Measurements from ENCODE around the gene TACC2.
"Not testable (repeated sequence)": the region's sequence is repeated elsewhere in the genome, so short reads cannot be mapped to it uniquely, and the experiment has no call there.

Gene TACC2

DNA sequence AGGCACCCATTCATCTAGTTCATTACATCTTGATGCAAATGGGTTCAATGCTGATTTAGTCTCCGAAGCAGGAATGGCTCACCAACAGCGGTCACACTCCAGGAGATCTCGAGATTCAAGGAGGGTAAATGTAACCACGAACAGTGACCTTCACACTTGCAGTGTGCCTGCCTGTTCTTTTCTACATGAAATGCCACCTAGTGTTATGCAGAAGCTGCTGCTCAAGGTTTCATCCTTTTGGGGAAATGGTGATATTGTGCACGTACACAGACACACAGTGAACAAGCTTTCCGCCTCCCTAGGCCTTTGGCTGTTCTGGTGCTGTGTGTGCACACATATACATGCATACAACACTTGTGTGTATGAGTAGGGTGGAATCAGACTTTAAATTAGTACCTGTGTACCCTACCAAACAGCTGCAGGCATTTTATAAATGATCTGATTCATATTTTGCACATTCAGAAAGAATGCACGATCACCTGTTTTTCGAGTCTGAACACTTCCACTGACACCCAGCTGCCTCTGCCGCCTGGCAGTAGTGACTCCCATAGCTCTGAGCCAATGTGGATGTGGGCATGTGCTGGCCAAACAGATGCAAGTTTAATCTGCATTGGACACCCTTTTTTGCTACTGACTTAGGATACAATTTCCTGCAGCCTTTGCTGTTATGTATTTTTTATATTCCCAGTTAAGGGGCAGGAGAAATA is 100.5 kb downstream of the TACC2 start:
- no peaks in the 10 kb centered on the region for H3K9me3 ChIP-seq (ENCODE audit: insufficient read depth, low read length)

DNA sequence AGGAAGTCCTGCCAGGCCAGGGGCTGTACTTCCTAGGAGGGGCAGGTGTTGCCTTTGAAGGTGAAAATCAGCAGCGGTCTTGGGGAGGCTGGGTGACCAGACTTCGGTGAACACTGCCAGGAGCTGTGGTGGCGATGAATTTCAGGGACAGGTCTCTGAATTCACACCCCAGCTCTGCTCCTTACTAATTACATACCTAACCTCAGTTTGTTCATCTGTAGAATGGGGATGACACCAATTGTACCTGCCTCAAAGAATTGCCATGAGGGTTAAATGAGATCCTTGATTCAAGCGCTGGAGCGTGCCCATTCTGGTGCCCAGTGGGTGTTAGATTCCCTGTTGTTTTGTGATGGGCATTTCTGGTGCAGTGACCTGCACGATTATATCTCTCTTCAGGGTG is 102.8 kb downstream of the TACC2 start:
- H4K20me1 ChIP-seq (ENCODE audit: low read depth, low read length) = no peaks in the 10 kb centered on the region
- no peak overlapping the region for H3K9ac ChIP-seq (ENCODE audit: low read length)
- no peak overlapping the region for H3K4me2 ChIP-seq (ENCODE audit: low read depth, low read length, poor library complexity, severe bottlenecking)
- no peaks in the 10 kb centered on the region for H3K9me2 ChIP-seq (replicated peaks; ENCODE audit: insufficient read depth, low read length)
- no peaks in the 10 kb centered on the region for H3K36me3 ChIP-seq (ENCODE audit: low read length)
- no peaks in the 10 kb centered on the region for H3K9me3 ChIP-seq (ENCODE audit: insufficient read depth, low read length)
- TF ChIP-seq EZH2phosphoT487 (conservative IDR thresholded peaks at IDR 0.05; ENCODE audit: low read length) = no peak
- TF ChIP-seq, protein P1, sequence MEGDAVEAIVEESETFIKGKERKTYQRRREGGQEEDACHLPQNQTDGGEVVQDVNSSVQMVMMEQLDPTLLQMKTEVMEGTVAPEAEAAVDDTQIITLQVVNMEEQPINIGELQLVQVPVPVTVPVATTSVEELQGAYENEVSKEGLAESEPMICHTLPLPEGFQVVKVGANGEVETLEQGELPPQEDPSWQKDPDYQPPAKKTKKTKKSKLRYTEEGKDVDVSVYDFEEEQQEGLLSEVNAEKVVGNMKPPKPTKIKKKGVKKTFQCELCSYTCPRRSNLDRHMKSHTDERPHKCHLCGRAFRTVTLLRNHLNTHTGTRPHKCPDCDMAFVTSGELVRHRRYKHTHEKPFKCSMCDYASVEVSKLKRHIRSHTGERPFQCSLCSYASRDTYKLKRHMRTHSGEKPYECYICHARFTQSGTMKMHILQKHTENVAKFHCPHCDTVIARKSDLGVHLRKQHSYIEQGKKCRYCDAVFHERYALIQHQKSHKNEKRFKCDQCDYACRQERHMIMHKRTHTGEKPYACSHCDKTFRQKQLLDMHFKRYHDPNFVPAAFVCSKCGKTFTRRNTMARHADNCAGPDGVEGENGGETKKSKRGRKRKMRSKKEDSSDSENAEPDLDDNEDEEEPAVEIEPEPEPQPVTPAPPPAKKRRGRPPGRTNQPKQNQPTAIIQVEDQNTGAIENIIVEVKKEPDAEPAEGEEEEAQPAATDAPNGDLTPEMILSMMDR (IDR thresholded peaks at IDR 0.05; ENCODE audit: insufficient read depth, low read length, poor library complexity, severe bottlenecking) = no peak
- H2AFZ ChIP-seq (ENCODE audit: low read depth, low read length, severe bottlenecking) = no peak overlapping the region
- H3K4me3 ChIP-seq (ENCODE audit: insufficient read depth, low read length, poor library complexity, severe bottlenecking) = no peak overlapping the region
- no peaks in the 10 kb centered on the region for H3K79me2 ChIP-seq (ENCODE audit: insufficient read depth, low read length)
- H3K27me3 ChIP-seq (ENCODE audit: low read length) = no peaks in the 10 kb centered on the region
- no peaks in the 10 kb centered on the region for H3F3A ChIP-seq (ENCODE audit: insufficient read depth)
- no peak overlapping the region for H3K27ac ChIP-seq (ENCODE audit: low read depth, low read length)

More for the DNA sequence above, 100.5 kb downstream of the TACC2 start:
- H3K4me3 ChIP-seq (ENCODE audit: insufficient read depth, low read length, poor library complexity, severe bottlenecking) = no peak overlapping the region
- no peak overlapping the region for H3K27ac ChIP-seq (ENCODE audit: low read depth, low read length)
- TF ChIP-seq EZH2phosphoT487 (conservative IDR thresholded peaks at IDR 0.05; ENCODE audit: low read length) = no peak
- TF ChIP-seq, protein P1 (IDR thresholded peaks at IDR 0.05; ENCODE audit: insufficient read depth, low read length, poor library complexity, severe bottlenecking) = no peak
- no peaks in the 10 kb centered on the region for H4K20me1 ChIP-seq (ENCODE audit: low read depth, low read length)
- H3K27me3 ChIP-seq (ENCODE audit: low read length) = no peaks in the 10 kb centered on the region
- no peak overlapping the region for H3K9ac ChIP-seq (ENCODE audit: low read length)
- H3F3A ChIP-seq (ENCODE audit: insufficient read depth) = no peaks in the 10 kb centered on the region
- no peaks in the 10 kb centered on the region for H3K79me2 ChIP-seq (ENCODE audit: insufficient read depth, low read length)
- H3K9me2 ChIP-seq (replicated peaks; ENCODE audit: insufficient read depth, low read length) = no peaks in the 10 kb centered on the region
- no peak overlapping the region for H2AFZ ChIP-seq (ENCODE audit: low read depth, low read length, severe bottlenecking)
- no peaks in the 10 kb centered on the region for H3K36me3 ChIP-seq (ENCODE audit: low read length)
- H3K4me2 ChIP-seq (ENCODE audit: low read depth, low read length, poor library complexity, severe bottlenecking) = no peak overlapping the region

DNA sequence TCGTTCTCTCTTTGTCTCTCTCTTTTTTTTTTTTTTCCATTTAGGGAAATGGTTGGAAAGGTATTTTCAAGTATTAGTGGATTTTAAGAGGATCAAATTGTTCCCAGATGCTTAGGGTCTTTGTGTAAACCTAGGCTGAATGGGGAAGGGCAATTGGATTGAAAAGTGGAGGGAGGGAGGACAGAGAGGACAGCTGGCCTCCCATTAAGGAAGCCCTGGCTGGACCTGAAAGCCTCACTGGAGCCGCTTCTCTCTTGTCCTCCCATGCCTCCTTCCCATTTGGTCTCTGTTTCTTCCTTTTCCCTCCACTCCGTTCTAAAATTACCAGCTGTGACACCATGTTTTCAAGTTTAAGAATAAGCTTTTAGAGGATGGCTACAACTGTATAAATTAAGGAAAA is 104.1 kb downstream of the TACC2 start:
- H3K36me3 ChIP-seq (ENCODE audit: low read length) = no peaks in the 10 kb centered on the region
- H3K9me3 ChIP-seq (ENCODE audit: insufficient read depth, low read length) = no peaks in the 10 kb centered on the region
- no peaks in the 10 kb centered on the region for H4K20me1 ChIP-seq (ENCODE audit: low read depth, low read length)
- H3K27ac ChIP-seq (ENCODE audit: low read depth, low read length) = no peak overlapping the region
- no peak overlapping the region for H3K9ac ChIP-seq (ENCODE audit: low read length)
- H2AFZ ChIP-seq (ENCODE audit: low read depth, low read length, severe bottlenecking) = no peak overlapping the region
- TF ChIP-seq EZH2phosphoT487 (conservative IDR thresholded peaks at IDR 0.05; ENCODE audit: low read length) = no peak
- TF ChIP-seq, protein P1 (IDR thresholded peaks at IDR 0.05; ENCODE audit: insufficient read depth, low read length, poor library complexity, severe bottlenecking) = no peak
- no peaks in the 10 kb centered on the region for H3K79me2 ChIP-seq (ENCODE audit: insufficient read depth, low read length)
- no peak overlapping the region for H3K4me3 ChIP-seq (ENCODE audit: insufficient read depth, low read length, poor library complexity, severe bottlenecking)
- no peaks in the 10 kb centered on the region for H3K9me2 ChIP-seq (replicated peaks; ENCODE audit: insufficient read depth, low read length)
- H3K27me3 ChIP-seq (ENCODE audit: low read length) = no peaks in the 10 kb centered on the region
- H3F3A ChIP-seq (ENCODE audit: insufficient read depth) = no peaks in the 10 kb centered on the region
- no peak overlapping the region for H3K4me2 ChIP-seq (ENCODE audit: low read depth, low read length, poor library complexity, severe bottlenecking)

DNA sequence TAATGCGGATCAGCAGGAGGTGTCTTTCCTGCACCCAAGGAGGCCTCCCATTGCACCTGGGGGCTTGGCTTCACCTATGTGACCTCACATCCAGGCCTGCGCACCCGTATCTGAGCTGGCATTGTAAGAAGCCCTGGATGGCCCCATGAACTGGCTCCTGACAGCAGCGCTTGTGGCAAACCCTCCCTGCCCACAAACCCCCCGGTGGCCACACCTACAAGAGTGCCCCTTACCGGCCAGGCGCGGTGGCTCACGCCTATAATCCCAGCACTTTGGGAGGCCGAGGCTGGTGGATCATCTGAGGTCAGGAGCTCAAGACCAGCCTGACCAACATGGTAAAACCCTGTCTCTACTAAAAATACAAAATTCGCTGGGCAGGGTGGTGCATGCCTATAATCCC is 107.2 kb downstream of the TACC2 start:
- not testable (repeated sequence) for H3K9me3 ChIP-seq (ENCODE audit: insufficient read depth, low read length); H3K36me3 ChIP-seq (ENCODE audit: low read length); H3K4me3 ChIP-seq (ENCODE audit: insufficient read depth, low read length, poor library complexity, severe bottlenecking); H4K20me1 ChIP-seq (ENCODE audit: low read depth, low read length); H3K9me2 ChIP-seq (replicated peaks; ENCODE audit: insufficient read depth, low read length); H3K79me2 ChIP-seq (ENCODE audit: insufficient read depth, low read length); H3K4me2 ChIP-seq (ENCODE audit: low read depth, low read length, poor library complexity, severe bottlenecking); H3K9ac ChIP-seq (ENCODE audit: low read length); H3F3A ChIP-seq (ENCODE audit: insufficient read depth); H3K27me3 ChIP-seq (ENCODE audit: low read length); H2AFZ ChIP-seq (ENCODE audit: low read depth, low read length, severe bottlenecking); H3K27ac ChIP-seq (ENCODE audit: low read depth, low read length)
